ENCODE data around the gene COTL1.

DNA sequence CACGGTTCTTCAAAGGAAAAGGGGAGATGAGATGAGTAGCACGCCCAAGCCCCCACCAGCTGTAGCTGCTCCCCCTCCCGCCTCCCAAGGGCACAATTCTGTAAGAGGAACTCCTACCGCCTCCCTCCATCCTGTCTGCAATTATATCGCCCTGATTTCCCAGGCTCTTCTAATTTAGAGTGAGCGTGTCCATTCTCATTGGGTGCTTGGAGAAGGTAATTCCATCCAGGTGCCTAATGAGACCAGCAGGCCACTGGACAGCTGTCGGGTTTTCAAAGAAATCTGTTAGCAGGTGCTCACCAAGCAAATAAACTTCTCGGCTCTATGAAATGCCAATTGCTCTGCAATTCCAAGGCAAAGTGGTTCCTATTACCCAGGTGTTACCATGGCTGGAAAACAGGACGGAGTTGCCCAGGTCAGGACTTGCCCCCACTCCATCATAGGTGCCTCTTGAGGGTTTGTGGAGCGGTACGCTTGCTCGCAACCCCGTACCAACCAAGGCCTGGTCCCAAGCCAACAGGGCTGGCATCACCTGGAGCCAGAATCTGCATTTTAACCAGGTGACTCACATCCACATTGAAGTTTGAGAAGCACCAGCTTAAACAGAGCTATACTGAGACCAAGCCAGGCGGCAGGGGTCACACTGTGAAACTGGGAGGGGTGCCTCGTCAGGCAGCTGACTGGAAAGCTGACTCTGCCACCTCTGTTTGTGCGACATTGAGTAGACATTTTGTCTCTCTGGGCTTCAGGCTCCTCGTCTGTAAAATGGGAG, 97.0 kb downstream of the COTL1 start:
- TF ChIP-seq EZH2phosphoT487 (IDR thresholded peaks at IDR 0.05; ENCODE audit: borderline replicate concordance, low read length): no peak
- TF ChIP-seq, protein P1, sequence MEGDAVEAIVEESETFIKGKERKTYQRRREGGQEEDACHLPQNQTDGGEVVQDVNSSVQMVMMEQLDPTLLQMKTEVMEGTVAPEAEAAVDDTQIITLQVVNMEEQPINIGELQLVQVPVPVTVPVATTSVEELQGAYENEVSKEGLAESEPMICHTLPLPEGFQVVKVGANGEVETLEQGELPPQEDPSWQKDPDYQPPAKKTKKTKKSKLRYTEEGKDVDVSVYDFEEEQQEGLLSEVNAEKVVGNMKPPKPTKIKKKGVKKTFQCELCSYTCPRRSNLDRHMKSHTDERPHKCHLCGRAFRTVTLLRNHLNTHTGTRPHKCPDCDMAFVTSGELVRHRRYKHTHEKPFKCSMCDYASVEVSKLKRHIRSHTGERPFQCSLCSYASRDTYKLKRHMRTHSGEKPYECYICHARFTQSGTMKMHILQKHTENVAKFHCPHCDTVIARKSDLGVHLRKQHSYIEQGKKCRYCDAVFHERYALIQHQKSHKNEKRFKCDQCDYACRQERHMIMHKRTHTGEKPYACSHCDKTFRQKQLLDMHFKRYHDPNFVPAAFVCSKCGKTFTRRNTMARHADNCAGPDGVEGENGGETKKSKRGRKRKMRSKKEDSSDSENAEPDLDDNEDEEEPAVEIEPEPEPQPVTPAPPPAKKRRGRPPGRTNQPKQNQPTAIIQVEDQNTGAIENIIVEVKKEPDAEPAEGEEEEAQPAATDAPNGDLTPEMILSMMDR (conservative IDR thresholded peaks at IDR 0.05; ENCODE audit: low read depth, low read length): no peak
